ENCODE results near the gene PLEKHS1. TPM values are rescaled to one million over a fixed set of nuclear protein-coding genes. Genes with fewer than 3 reads are reported as not detected.

PLEKHS1 gene
- total RNA-seq, 1 donor from 2014 or later: 0.52 TPM

GRCh38 chr10:113713640-113713982 is 37.9 kb upstream of the PLEKHS1 start:
- H3K9ac ChIP-seq (ENCODE audit: low read depth in 1 of 3, low read length in 3 of 3): no peak overlapping the region
- H3K36me3 ChIP-seq (ENCODE audit: control insufficient read depth in 3 of 3, insufficient read depth in 3 of 3, low read length in 3 of 3): peaks cover 0 to 7% (median 0%) of the 10 kb centered on the region in 3 donors
- peaks cover 0 to 2% (median 2%) of the 10 kb centered on the region in 3 donors for H3K4me1 ChIP-seq (ENCODE audit: control insufficient read depth in 3 of 3, insufficient read depth in 3 of 3, low read length in 3 of 3)
- H3K27ac ChIP-seq (ENCODE audit: low read depth, low read length): no peak overlapping the region
- no peaks in the 10 kb centered on the region for H3K27me3 ChIP-seq (ENCODE audit: control insufficient read depth in 3 of 3, insufficient read depth in 3 of 3, low read length in 3 of 3)
- no peaks in the 10 kb centered on the region for H3K9me3 ChIP-seq (ENCODE audit: control insufficient read depth in 3 of 3, low read length in 3 of 3)
- no peak overlapping the region for H3K4me3 ChIP-seq (ENCODE audit: low read length in 3 of 3)

GRCh38 chr10:113716109-113716910 is 35.2 kb upstream of the PLEKHS1 start:
- no peak overlapping the region for H3K27ac ChIP-seq (ENCODE audit: low read depth, low read length)
- H3K9ac ChIP-seq (ENCODE audit: low read depth in 1 of 3, low read length in 3 of 3): no peak overlapping the region
- H3K36me3 ChIP-seq (ENCODE audit: control insufficient read depth in 3 of 3, insufficient read depth in 3 of 3, low read length in 3 of 3): peaks cover 3 to 14% (median 5%) of the 10 kb centered on the region in 3 donors
- H3K4me3 ChIP-seq (ENCODE audit: low read length in 3 of 3): no peak overlapping the region
- H3K4me1 ChIP-seq (ENCODE audit: control insufficient read depth in 3 of 3, insufficient read depth in 3 of 3, low read length in 3 of 3): peaks cover 0 to 1% (median 0%) of the 10 kb centered on the region in 3 donors
- H3K27me3 ChIP-seq (ENCODE audit: control insufficient read depth in 3 of 3, insufficient read depth in 3 of 3, low read length in 3 of 3): no peaks in the 10 kb centered on the region
- H3K9me3 ChIP-seq (ENCODE audit: control insufficient read depth in 3 of 3, low read length in 3 of 3): no peaks in the 10 kb centered on the region

- Histone ChIP-seq H3K27me3 (ENCODE audit: control insufficient read depth in 3 of 3, insufficient read depth in 3 of 3, low read length in 3 of 3) (no peaks in the 10 kb centered on the region), H3K4me1 (ENCODE audit: control insufficient read depth in 3 of 3, insufficient read depth in 3 of 3, low read length in 3 of 3) (no peaks in the 10 kb centered on the region), H3K27ac (ENCODE audit: low read depth, low read length) (no peak overlapping the region), H3K36me3 (ENCODE audit: control insufficient read depth in 3 of 3, insufficient read depth in 3 of 3, low read length in 3 of 3) (peaks cover 11 to 31% (median 16%) of the 10 kb centered on the region in 3 donors), H3K4me3 (ENCODE audit: low read length in 3 of 3) (no peak overlapping the region), H3K9ac (ENCODE audit: low read depth in 1 of 3, low read length in 3 of 3) (no peak overlapping the region), H3K9me3 (ENCODE audit: control insufficient read depth in 3 of 3, low read length in 3 of 3) (no peaks in the 10 kb centered on the region)
Observed at GRCh38 chr10:113718969-113719822, 32.3 kb upstream of the PLEKHS1 start.

DNA sequence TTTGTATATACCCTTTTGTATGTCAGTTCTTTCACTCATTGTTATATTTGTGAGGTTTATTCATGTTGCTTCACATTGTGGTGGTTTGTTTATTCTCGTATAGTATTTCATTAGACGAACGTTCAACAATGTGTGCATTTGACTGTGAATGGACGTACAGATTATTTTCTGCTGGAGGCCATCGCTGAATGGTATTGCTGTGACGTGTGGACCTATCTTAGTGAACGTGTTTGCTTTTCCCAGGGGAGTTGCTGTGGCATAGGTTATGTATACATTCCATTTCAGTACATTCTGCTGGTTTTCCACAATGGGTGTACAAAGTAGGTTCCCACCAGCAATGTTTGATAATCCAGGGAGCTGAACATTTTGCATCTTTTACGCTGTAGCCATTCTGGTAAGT is 31.1 kb upstream of the PLEKHS1 start:
- no peak overlapping the region for H3K9ac ChIP-seq (ENCODE audit: low read depth in 1 of 3, low read length in 3 of 3)
- H3K36me3 ChIP-seq (ENCODE audit: control insufficient read depth in 3 of 3, insufficient read depth in 3 of 3, low read length in 3 of 3): peaks cover 20 to 36% (median 22%) of the 10 kb centered on the region in 3 donors
- no peak overlapping the region for H3K27ac ChIP-seq (ENCODE audit: low read depth, low read length)
- H3K4me3 ChIP-seq (ENCODE audit: low read length in 3 of 3): no peak overlapping the region
- no peaks in the 10 kb centered on the region for H3K4me1 ChIP-seq (ENCODE audit: control insufficient read depth in 3 of 3, insufficient read depth in 3 of 3, low read length in 3 of 3)
- H3K9me3 ChIP-seq (ENCODE audit: control insufficient read depth in 3 of 3, low read length in 3 of 3): no peaks in the 10 kb centered on the region
- H3K27me3 ChIP-seq (ENCODE audit: control insufficient read depth in 3 of 3, insufficient read depth in 3 of 3, low read length in 3 of 3): no peaks in the 10 kb centered on the region

DNA sequence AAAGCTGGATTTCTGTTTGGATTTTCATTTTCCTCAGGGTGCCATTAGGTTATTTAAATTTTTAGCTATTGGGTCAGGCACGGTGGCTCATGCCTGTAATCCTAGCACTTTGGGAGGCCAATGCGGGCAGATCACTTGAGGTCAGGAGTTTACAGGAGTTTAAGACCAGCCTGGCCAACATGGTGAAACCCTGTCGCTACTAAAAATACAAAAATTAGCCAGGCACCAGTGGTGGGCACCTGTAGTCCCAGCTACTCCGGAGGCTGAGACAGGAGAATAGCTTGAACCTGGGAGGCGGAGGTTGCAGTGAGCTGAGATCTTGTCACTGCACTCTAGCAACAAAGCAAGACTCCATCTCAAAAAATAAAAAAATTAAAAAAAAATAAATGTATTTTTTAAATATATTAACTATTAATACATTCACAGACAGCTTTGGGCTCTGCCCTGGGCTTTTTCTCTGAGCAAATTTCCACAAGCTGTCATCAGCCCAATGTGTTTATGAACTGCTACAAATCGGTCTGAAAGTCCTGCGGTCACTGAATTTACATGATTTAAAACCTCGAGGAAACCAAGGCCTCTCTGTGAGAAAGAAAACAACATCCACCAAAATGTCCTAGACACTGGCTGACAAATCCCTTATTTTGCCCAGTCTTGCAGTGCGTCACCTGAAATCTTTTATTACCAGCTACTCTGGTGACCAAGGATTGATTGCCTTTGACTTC is 19.2 kb upstream of the PLEKHS1 start:
- Histone ChIP-seq H3K36me3 (ENCODE audit: control insufficient read depth in 3 of 3, insufficient read depth in 3 of 3, low read length in 3 of 3) (peaks cover 14 to 25% (median 19%) of the 10 kb centered on the region in 3 donors), H3K4me3 (ENCODE audit: low read length in 3 of 3) (no peak overlapping the region), H3K9me3 (ENCODE audit: control insufficient read depth in 3 of 3, low read length in 3 of 3) (no peaks in the 10 kb centered on the region), H3K27me3 (ENCODE audit: control insufficient read depth in 3 of 3, insufficient read depth in 3 of 3, low read length in 3 of 3) (no peaks in the 10 kb centered on the region), H3K9ac (ENCODE audit: low read depth in 1 of 3, low read length in 3 of 3) (no peak overlapping the region), H3K4me1 (ENCODE audit: control insufficient read depth in 3 of 3, insufficient read depth in 3 of 3, low read length in 3 of 3) (no peaks in the 10 kb centered on the region), H3K27ac (ENCODE audit: low read depth, low read length) (no peak overlapping the region)

GRCh38 chr10:113732966-113733365 is 18.5 kb upstream of the PLEKHS1 start:
- peaks cover 14 to 23% (median 17%) of the 10 kb centered on the region in 3 donors for H3K36me3 ChIP-seq (ENCODE audit: control insufficient read depth in 3 of 3, insufficient read depth in 3 of 3, low read length in 3 of 3)
- H3K9ac ChIP-seq (ENCODE audit: low read depth in 1 of 3, low read length in 3 of 3): no peak overlapping the region
- H3K27ac ChIP-seq (ENCODE audit: low read depth, low read length): no peak overlapping the region
- no peaks in the 10 kb centered on the region for H3K4me1 ChIP-seq (ENCODE audit: control insufficient read depth in 3 of 3, insufficient read depth in 3 of 3, low read length in 3 of 3)
- no peaks in the 10 kb centered on the region for H3K9me3 ChIP-seq (ENCODE audit: control insufficient read depth in 3 of 3, low read length in 3 of 3)
- no peak overlapping the region for H3K4me3 ChIP-seq (ENCODE audit: low read length in 3 of 3)
- H3K27me3 ChIP-seq (ENCODE audit: control insufficient read depth in 3 of 3, insufficient read depth in 3 of 3, low read length in 3 of 3): no peaks in the 10 kb centered on the region

- Histone ChIP-seq H3K36me3 (ENCODE audit: control insufficient read depth in 3 of 3, insufficient read depth in 3 of 3, low read length in 3 of 3) (peaks cover 10 to 18% (median 16%) of the 10 kb centered on the region in 3 donors), H3K4me3 (ENCODE audit: low read length in 3 of 3) (no peak overlapping the region), H3K9ac (ENCODE audit: low read depth in 1 of 3, low read length in 3 of 3) (no peak overlapping the region), H3K9me3 (ENCODE audit: control insufficient read depth in 3 of 3, low read length in 3 of 3) (no peaks in the 10 kb centered on the region), H3K4me1 (ENCODE audit: control insufficient read depth in 3 of 3, insufficient read depth in 3 of 3, low read length in 3 of 3) (no peaks in the 10 kb centered on the region), H3K27me3 (ENCODE audit: control insufficient read depth in 3 of 3, insufficient read depth in 3 of 3, low read length in 3 of 3) (no peaks in the 10 kb centered on the region), H3K27ac (ENCODE audit: low read depth, low read length) (no peak overlapping the region)
Observed at GRCh38 chr10:113733635-113734034, 17.8 kb upstream of the PLEKHS1 start.

DNA sequence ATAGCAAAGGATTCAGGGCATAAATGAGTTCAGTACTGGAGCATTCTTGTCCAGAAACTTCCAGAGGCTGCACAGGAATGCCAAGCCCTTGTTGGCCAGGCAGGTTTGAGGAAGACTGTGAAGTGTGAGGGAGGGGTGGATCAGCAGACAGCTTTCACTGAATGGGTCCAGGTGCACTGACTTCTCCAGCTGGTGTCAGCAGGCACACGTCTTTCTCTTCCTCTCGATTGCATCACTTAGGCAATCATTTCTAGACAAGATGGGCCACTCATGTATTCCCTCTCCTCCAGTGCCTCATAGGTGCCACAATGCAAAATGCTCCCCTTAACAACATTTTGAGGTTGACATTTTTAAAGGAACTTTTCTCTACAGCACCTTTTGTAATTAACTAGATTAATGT is 15.6 kb upstream of the PLEKHS1 start:
- Histone ChIP-seq H3K9ac (ENCODE audit: low read depth in 1 of 3, low read length in 3 of 3) (no peak overlapping the region), H3K27ac (ENCODE audit: low read depth, low read length) (no peak overlapping the region), H3K9me3 (ENCODE audit: control insufficient read depth in 3 of 3, low read length in 3 of 3) (no peaks in the 10 kb centered on the region), H3K36me3 (ENCODE audit: control insufficient read depth in 3 of 3, insufficient read depth in 3 of 3, low read length in 3 of 3) (no peaks in the 10 kb centered on the region), H3K4me3 (ENCODE audit: low read length in 3 of 3) (no peak overlapping the region), H3K27me3 (ENCODE audit: control insufficient read depth in 3 of 3, insufficient read depth in 3 of 3, low read length in 3 of 3) (no peaks in the 10 kb centered on the region), H3K4me1 (ENCODE audit: control insufficient read depth in 3 of 3, insufficient read depth in 3 of 3, low read length in 3 of 3) (no peaks in the 10 kb centered on the region)

GRCh38 chr10:113736576-113736975 is 14.9 kb upstream of the PLEKHS1 start:
- H3K27me3 ChIP-seq (ENCODE audit: control insufficient read depth in 3 of 3, insufficient read depth in 3 of 3, low read length in 3 of 3): no peaks in the 10 kb centered on the region
- no peak overlapping the region for H3K4me3 ChIP-seq (ENCODE audit: low read length in 3 of 3)
- no peak overlapping the region for H3K27ac ChIP-seq (ENCODE audit: low read depth, low read length)
- H3K9me3 ChIP-seq (ENCODE audit: control insufficient read depth in 3 of 3, low read length in 3 of 3): no peaks in the 10 kb centered on the region
- no peaks in the 10 kb centered on the region for H3K4me1 ChIP-seq (ENCODE audit: control insufficient read depth in 3 of 3, insufficient read depth in 3 of 3, low read length in 3 of 3)
- H3K9ac ChIP-seq (ENCODE audit: low read depth in 1 of 3, low read length in 3 of 3): no peak overlapping the region
- no peaks in the 10 kb centered on the region for H3K36me3 ChIP-seq (ENCODE audit: control insufficient read depth in 3 of 3, insufficient read depth in 3 of 3, low read length in 3 of 3)
